ENCODE measurements around the gene DUSP9. TPM values are rescaled to one million over a fixed set of nuclear protein-coding genes. Genes with fewer than 3 reads are reported as not detected.
"Not testable (repeated sequence)": the region's sequence is repeated elsewhere in the genome, so short reads cannot be mapped to it uniquely, and the experiment has no call there.

DUSP9 gene
- polyA plus RNA-seq, 2 donors: 0.18 to 0.46 TPM

- H3K36me3 ChIP-seq (ENCODE audit: control insufficient read depth in 2 of 2, insufficient read depth in 2 of 2, low read length in 1 of 2); H3K4me3 ChIP-seq (ENCODE audit: low read depth in 1 of 2, low read length in 2 of 2); H3K27ac ChIP-seq (ENCODE audit: low read depth in 2 of 2, low read length in 1 of 2); H3K27me3 ChIP-seq (ENCODE audit: control insufficient read depth in 1 of 2, insufficient read depth in 2 of 2, low read length in 2 of 2); H3K4me1 ChIP-seq (ENCODE audit: control insufficient read depth in 2 of 2, insufficient read depth in 2 of 2, low read length in 1 of 2); H3K9me3 ChIP-seq (ENCODE audit: control insufficient read depth in 2 of 2, insufficient read depth in 1 of 2, low read depth in 1 of 2, low read length in 1 of 2): not testable (repeated sequence)
- 83 to 90% methylated on average over 18 of the region's 18 CpGs for WGBS, 2 donors
Measured at GRCh38 chrX:153604666-153605380, 42.2 kb upstream of the DUSP9 start.

DNA sequence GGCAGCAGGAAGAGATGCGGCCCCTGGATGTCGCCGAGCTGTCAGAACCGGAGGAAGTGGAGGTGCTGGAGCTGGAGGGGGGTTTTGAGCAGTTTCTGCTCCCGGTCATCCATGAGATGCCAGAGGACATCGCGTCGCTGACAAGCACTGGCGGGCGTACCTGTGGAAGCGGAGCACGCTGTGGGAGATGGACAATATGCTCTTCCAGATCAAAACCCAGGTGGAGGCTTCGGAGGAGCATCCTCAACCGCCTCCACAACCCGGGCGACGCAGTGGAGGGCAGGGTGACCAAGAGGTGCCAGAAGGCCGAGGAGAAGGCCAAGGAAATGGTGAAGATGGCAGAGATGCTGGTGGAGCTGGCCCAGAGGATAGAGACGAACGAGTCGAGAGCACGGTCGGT is 40.5 kb upstream of the DUSP9 start:
- H3K36me3 ChIP-seq (ENCODE audit: control insufficient read depth in 2 of 2, insufficient read depth in 2 of 2, low read length in 1 of 2): no peaks in the 10 kb centered on the region
- H3K27me3 ChIP-seq (ENCODE audit: control insufficient read depth in 1 of 2, insufficient read depth in 2 of 2, low read length in 2 of 2): peaks cover 0 to 3% of the 10 kb centered on the region in 2 donors
- no peak overlapping the region for H3K4me3 ChIP-seq (ENCODE audit: low read depth in 1 of 2, low read length in 2 of 2)
- H3K9me3 ChIP-seq (ENCODE audit: control insufficient read depth in 2 of 2, insufficient read depth in 1 of 2, low read depth in 1 of 2, low read length in 1 of 2): peaks cover 0 to 4% of the 10 kb centered on the region in 2 donors
- 83 to 86% methylated on average over 22 to 23 of the region's 23 CpGs for WGBS, 2 donors
- no peak overlapping the region for H3K27ac ChIP-seq (ENCODE audit: low read depth in 2 of 2, low read length in 1 of 2)
- peaks cover 0 to 2% of the 10 kb centered on the region in 2 donors for H3K4me1 ChIP-seq (ENCODE audit: control insufficient read depth in 2 of 2, insufficient read depth in 2 of 2, low read length in 1 of 2)

DNA sequence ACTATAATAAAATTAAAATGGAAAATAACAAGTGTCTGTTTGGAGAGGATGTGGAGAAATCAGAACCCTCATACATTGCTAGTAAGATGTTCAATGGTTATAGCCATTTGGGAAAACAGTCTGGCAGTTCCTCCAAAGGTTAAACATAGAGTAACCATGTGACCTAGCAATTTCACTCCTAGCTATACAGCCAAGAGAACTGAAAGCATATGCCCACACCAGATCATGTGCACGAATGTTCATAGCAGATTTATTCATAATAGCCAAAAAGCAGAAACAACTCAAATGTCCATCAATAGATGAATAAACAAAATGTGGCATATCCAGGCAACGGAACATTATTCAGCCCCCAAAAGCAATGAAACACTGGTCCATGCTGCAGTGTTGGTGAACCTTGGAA is 38.6 kb upstream of the DUSP9 start:
- Histone ChIP-seq H3K4me3 (ENCODE audit: low read depth in 1 of 2, low read length in 2 of 2) (no peak overlapping the region), H3K36me3 (ENCODE audit: control insufficient read depth in 2 of 2, insufficient read depth in 2 of 2, low read length in 1 of 2) (no peaks in the 10 kb centered on the region), H3K4me1 (ENCODE audit: control insufficient read depth in 2 of 2, insufficient read depth in 2 of 2, low read length in 1 of 2) (peaks cover 0 to 2% of the 10 kb centered on the region in 2 donors), H3K27ac (ENCODE audit: low read depth in 2 of 2, low read length in 1 of 2) (no peak overlapping the region), H3K9me3 (ENCODE audit: control insufficient read depth in 2 of 2, insufficient read depth in 1 of 2, low read depth in 1 of 2, low read length in 1 of 2) (peaks cover 0 to 4% of the 10 kb centered on the region in 2 donors), H3K27me3 (ENCODE audit: control insufficient read depth in 1 of 2, insufficient read depth in 2 of 2, low read length in 2 of 2) (peaks cover 0 to 3% of the 10 kb centered on the region in 2 donors)
- 54 to 68% methylated on average over 2 of the region's 2 CpGs for WGBS, 2 donors

DNA sequence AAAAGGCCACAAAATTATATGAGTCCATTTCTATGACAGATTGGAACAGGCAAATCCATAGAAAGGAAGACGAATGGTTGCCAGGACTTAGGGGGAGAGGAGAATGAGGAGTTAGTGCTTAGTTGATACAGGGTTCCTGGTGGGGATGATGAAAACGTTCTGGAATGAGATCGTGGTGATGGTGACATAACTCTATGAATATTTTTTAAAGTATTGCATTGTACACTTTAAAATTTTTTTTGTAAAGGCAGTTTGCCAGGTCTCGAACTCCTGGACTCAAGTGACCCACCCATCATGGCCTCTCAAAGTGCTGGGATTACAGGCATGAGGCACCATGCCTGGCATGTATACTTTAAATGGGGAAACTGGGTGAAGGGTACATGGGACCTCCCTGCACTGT is 38.2 kb upstream of the DUSP9 start:
- Histone ChIP-seq H3K4me1 (ENCODE audit: control insufficient read depth in 2 of 2, insufficient read depth in 2 of 2, low read length in 1 of 2) (peaks cover 0 to 2% of the 10 kb centered on the region in 2 donors), H3K27me3 (ENCODE audit: control insufficient read depth in 1 of 2, insufficient read depth in 2 of 2, low read length in 2 of 2) (peaks cover 0 to 3% of the 10 kb centered on the region in 2 donors), H3K27ac (ENCODE audit: low read depth in 2 of 2, low read length in 1 of 2) (no peak overlapping the region), H3K36me3 (ENCODE audit: control insufficient read depth in 2 of 2, insufficient read depth in 2 of 2, low read length in 1 of 2) (no peaks in the 10 kb centered on the region), H3K9me3 (ENCODE audit: control insufficient read depth in 2 of 2, insufficient read depth in 1 of 2, low read depth in 1 of 2, low read length in 1 of 2) (peaks cover 0 to 4% of the 10 kb centered on the region in 2 donors), H3K4me3 (ENCODE audit: low read depth in 1 of 2, low read length in 2 of 2) (no peak overlapping the region)
- 59 to 66% methylated on average over 4 of the region's 4 CpGs for WGBS, 2 donors

- H3K4me3 ChIP-seq (ENCODE audit: low read depth in 1 of 2, low read length in 2 of 2): no peak overlapping the region
- no peaks in the 10 kb centered on the region for H3K27me3 ChIP-seq (ENCODE audit: control insufficient read depth in 1 of 2, insufficient read depth in 2 of 2, low read length in 2 of 2)
- WGBS, 2 donors: 4 to 26% methylated on average over 59 to 63 of the region's 63 CpGs
- peaks cover 0 to 4% of the 10 kb centered on the region in 2 donors for H3K9me3 ChIP-seq (ENCODE audit: control insufficient read depth in 2 of 2, insufficient read depth in 1 of 2, low read depth in 1 of 2, low read length in 1 of 2)
- peaks cover 0 to 2% of the 10 kb centered on the region in 2 donors for H3K4me1 ChIP-seq (ENCODE audit: control insufficient read depth in 2 of 2, insufficient read depth in 2 of 2, low read length in 1 of 2)
- H3K36me3 ChIP-seq (ENCODE audit: control insufficient read depth in 2 of 2, insufficient read depth in 2 of 2, low read length in 1 of 2): no peaks in the 10 kb centered on the region
- H3K27ac ChIP-seq (ENCODE audit: low read depth in 2 of 2, low read length in 1 of 2): no peak overlapping the region
Measured at GRCh38 chrX:153609917-153610835, 36.8 kb upstream of the DUSP9 start.

DNA sequence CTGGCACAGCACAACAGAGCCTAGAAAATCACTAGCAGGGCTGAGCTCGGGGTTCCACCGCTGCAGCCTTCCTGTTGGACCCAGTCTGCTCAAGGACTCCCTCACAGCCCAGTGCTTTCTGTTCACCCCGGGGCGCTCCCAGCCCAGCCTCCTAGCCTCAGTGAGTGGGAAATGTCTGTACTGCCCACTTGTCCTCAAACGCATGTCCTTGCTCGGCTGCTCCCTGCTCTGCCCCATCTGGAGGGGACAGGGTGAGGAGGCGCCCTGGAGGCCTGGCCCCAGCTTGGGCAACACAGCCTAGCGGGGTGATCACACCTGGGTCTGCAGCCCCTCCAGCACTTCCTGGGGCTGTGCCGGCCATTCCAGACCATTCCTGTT is 36.2 kb upstream of the DUSP9 start:
- H3K9me3 ChIP-seq (ENCODE audit: control insufficient read depth in 2 of 2, insufficient read depth in 1 of 2, low read depth in 1 of 2, low read length in 1 of 2): peaks cover 0 to 4% of the 10 kb centered on the region in 2 donors
- no peak overlapping the region for H3K4me3 ChIP-seq (ENCODE audit: low read depth in 1 of 2, low read length in 2 of 2)
- H3K4me1 ChIP-seq (ENCODE audit: control insufficient read depth in 2 of 2, insufficient read depth in 2 of 2, low read length in 1 of 2): peaks cover 0 to 2% of the 10 kb centered on the region in 2 donors
- no peaks in the 10 kb centered on the region for H3K27me3 ChIP-seq (ENCODE audit: control insufficient read depth in 1 of 2, insufficient read depth in 2 of 2, low read length in 2 of 2)
- WGBS, 2 donors: 71 to 79% methylated on average over 8 to 9 of the region's 9 CpGs
- H3K27ac ChIP-seq (ENCODE audit: low read depth in 2 of 2, low read length in 1 of 2): no peak overlapping the region
- H3K36me3 ChIP-seq (ENCODE audit: control insufficient read depth in 2 of 2, insufficient read depth in 2 of 2, low read length in 1 of 2): no peaks in the 10 kb centered on the region

DNA sequence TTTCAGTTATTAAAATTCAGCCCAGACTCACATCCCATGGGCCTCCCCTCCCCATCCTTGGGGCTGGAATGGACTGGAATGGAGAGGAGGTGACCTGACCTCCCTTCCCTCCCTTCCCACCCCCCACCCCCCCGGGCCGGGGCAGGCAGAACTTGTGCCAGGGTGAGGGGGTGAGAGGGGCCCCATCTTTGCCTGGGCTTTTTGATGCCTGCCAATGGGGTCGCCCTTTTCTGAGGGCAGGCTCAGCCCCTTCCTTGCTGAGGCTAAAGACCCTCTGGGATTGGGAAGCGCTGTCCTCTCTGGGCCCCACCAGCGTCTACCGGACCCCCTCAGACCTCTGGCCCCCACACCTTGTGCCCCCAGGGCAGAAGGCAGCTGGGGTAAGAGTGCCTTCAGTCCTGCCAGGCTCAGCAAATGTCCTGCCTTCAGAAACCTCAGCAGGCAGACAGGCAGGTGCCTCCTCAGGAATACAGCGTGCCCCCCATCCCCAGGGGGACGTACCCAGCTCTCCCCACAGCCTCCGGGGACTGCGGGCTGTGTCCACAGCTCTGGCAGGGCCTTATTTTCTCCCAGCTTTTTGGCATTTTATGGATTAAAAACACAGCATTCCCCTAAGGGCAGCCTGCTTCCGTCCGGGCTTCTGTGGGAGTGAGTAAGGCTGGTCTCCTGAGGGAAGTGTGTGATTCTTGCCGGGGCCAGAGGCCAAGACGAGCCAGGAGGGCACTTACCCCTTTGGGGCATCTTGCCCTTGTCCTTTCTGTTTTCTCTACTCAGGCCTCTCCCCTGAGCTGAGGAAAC is 35.5 kb upstream of the DUSP9 start:
- Histone ChIP-seq H3K4me3 (ENCODE audit: low read depth in 1 of 2, low read length in 2 of 2) (no peak overlapping the region), H3K4me1 (ENCODE audit: control insufficient read depth in 2 of 2, insufficient read depth in 2 of 2, low read length in 1 of 2) (peaks cover 0 to 2% of the 10 kb centered on the region in 2 donors), H3K27ac (ENCODE audit: low read depth in 2 of 2, low read length in 1 of 2) (no peak overlapping the region), H3K9me3 (ENCODE audit: control insufficient read depth in 2 of 2, insufficient read depth in 1 of 2, low read depth in 1 of 2, low read length in 1 of 2) (peaks cover 0 to 2% of the 10 kb centered on the region in 2 donors), H3K36me3 (ENCODE audit: control insufficient read depth in 2 of 2, insufficient read depth in 2 of 2, low read length in 1 of 2) (no peaks in the 10 kb centered on the region), H3K27me3 (ENCODE audit: control insufficient read depth in 1 of 2, insufficient read depth in 2 of 2, low read length in 2 of 2) (no peaks in the 10 kb centered on the region)
- 70 to 76% methylated on average over 14 of the region's 14 CpGs for WGBS, 2 donors

DNA sequence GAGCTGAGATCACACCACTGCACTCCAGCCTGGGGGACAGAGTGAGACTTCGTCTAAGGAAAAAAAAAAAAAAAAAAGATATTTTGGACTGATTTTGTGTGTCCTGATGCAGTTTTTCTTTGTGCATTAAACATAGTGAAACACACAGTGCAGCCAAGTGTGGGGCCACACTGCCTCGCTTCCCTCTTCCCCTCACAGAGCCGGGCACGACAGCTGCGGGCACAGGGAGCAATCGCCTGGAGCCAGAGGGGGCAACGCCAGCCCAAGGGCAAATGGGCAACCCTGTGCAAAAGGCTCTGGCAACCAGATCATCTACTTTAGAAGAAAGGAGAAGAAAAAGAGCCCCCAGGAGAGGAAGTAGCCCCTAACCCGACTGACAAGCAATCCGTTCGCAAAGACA is 34.6 kb upstream of the DUSP9 start:
- H3K4me1 ChIP-seq (ENCODE audit: control insufficient read depth in 2 of 2, insufficient read depth in 2 of 2, low read length in 1 of 2): peaks cover 0 to 2% of the 10 kb centered on the region in 2 donors
- H3K27ac ChIP-seq (ENCODE audit: low read depth in 2 of 2, low read length in 1 of 2): no peak overlapping the region
- 77 to 85% methylated on average over 10 of the region's 10 CpGs for WGBS, 2 donors
- H3K4me3 ChIP-seq (ENCODE audit: low read depth in 1 of 2, low read length in 2 of 2): no peak overlapping the region
- H3K36me3 ChIP-seq (ENCODE audit: control insufficient read depth in 2 of 2, insufficient read depth in 2 of 2, low read length in 1 of 2): no peaks in the 10 kb centered on the region
- no peaks in the 10 kb centered on the region for H3K9me3 ChIP-seq (ENCODE audit: control insufficient read depth in 2 of 2, insufficient read depth in 1 of 2, low read depth in 1 of 2, low read length in 1 of 2)
- H3K27me3 ChIP-seq (ENCODE audit: control insufficient read depth in 1 of 2, insufficient read depth in 2 of 2, low read length in 2 of 2): no peaks in the 10 kb centered on the region

DNA sequence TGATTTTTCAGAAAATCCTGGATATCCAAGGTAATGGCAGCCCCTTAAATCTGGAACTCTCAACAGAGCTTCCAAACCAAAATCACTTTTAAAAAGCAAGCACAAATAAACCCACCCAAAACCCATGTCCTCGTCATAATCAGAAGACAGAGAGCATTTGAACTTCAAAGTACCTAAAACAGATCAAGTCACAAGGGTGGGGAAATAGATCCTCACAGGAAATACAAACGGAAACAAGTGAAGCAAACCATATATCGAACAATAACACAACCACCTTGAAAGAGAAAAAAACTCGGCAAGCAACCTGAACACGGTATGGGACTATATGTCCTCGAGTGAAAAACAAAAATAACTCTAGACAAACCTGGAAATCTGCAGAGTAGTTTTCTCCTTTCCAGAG is 32.2 kb upstream of the DUSP9 start:
- Histone ChIP-seq H3K4me3 (ENCODE audit: low read depth in 1 of 2, low read length in 2 of 2) (no peak overlapping the region), H3K9me3 (ENCODE audit: control insufficient read depth in 2 of 2, insufficient read depth in 1 of 2, low read depth in 1 of 2, low read length in 1 of 2) (no peaks in the 10 kb centered on the region), H3K36me3 (ENCODE audit: control insufficient read depth in 2 of 2, insufficient read depth in 2 of 2, low read length in 1 of 2) (no peaks in the 10 kb centered on the region), H3K4me1 (ENCODE audit: control insufficient read depth in 2 of 2, insufficient read depth in 2 of 2, low read length in 1 of 2) (no peaks in the 10 kb centered on the region), H3K27me3 (ENCODE audit: control insufficient read depth in 1 of 2, insufficient read depth in 2 of 2, low read length in 2 of 2) (peaks cover 0 to 4% of the 10 kb centered on the region in 2 donors), H3K27ac (ENCODE audit: low read depth in 2 of 2, low read length in 1 of 2) (no peak overlapping the region)
- WGBS, 2 donors: 68 to 75% methylated on average over 6 of the region's 6 CpGs

Data from esophagus (tissue), 2 donors.